ENCODE data around the gene FANCE. TPM values are rescaled to one million over a fixed set of nuclear protein-coding genes. Genes with fewer than 3 reads are reported as not detected.

FANCE gene
- total RNA-seq, 1 experiment from 2014 or later = 16.1 TPM

DNA sequence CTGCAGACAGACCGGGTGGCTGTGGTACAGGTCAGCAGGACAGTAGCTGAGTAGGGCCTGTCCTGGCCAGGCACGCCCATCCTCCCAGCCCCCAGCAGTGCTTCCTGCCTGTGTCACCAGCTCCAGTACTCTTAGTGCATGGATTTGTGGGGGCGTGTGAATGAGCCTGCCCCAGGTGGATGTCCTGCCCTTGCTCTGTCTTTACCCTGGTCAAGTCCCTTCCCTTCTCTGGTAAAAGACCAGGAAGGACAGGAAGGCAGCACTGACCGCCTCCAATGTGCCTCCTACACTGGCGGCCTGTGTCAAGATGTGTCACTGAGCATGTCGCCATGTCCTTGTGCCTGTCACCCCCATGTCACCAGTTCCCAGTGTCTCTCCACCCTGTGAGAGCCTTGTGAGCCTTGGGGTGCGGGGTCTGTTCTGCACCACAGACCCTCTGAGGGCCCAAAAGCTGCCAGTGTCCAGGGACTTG lies 32.8 kb downstream of the FANCE start (continued):
- TF ChIP-seq, protein P1, sequence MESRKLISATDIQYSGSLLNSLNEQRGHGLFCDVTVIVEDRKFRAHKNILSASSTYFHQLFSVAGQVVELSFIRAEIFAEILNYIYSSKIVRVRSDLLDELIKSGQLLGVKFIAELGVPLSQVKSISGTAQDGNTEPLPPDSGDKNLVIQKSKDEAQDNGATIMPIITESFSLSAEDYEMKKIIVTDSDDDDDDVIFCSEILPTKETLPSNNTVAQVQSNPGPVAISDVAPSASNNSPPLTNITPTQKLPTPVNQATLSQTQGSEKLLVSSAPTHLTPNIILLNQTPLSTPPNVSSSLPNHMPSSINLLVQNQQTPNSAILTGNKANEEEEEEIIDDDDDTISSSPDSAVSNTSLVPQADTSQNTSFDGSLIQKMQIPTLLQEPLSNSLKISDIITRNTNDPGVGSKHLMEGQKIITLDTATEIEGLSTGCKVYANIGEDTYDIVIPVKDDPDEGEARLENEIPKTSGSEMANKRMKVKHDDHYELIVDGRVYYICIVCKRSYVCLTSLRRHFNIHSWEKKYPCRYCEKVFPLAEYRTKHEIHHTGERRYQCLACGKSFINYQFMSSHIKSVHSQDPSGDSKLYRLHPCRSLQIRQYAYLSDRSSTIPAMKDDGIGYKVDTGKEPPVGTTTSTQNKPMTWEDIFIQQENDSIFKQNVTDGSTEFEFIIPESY (IDR thresholded peaks at IDR 0.05; ENCODE audit: extremely low read depth, insufficient replicate concordance, low read length) = no peak
- no peak for TF ChIP-seq SRF (IDR thresholded peaks at IDR 0.05; ENCODE audit: low read depth)
- TF ChIP-seq POLR2AphosphoS5 (IDR thresholded peaks at IDR 0.05; ENCODE audit: low read depth, low read length) = no peak
- TF ChIP-seq POLR2A (IDR thresholded peaks at IDR 0.05; ENCODE audit: borderline replicate concordance, extremely low read depth, insufficient read depth, insufficient read length) = no peak

DNA sequence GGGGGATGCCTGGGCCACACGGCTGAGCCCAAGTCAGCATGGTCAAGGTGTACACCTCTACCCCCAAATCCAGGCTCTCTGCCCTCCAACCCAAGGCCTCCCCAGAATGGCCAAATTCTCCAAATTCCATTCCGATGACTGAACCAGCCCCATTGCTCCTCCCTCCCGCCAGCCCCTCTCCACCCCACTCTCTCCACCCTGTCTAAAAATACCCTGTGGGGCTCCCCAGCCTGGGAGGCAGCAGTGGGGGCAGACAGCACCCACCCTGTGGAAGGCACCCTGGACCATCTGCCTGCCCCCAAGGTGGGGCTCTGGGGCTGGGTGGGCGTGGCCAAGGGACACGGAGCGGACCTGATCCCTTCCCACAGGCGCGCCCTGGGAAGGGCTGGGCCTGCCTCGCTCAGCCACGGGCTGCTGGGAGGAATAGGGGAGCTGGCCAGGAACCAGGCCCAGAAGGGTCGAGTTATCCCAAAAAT lies 33.3 kb downstream of the FANCE start:
- ATAC-seq (peak; percentile 79), DNase-seq (ENCODE audit: low read depth, low spot score) (no peak)
- ChIA-PET POLR2A (interaction anchor here (8.1 kb wide), 1 partner anchor 13 kb away, joined by 48 read pairs; no protein-coding TSS in a partner anchor), CTCF (interaction anchor here (0.6 kb wide), 1 partner anchor 37 kb away, joined by 4 read pairs; no protein-coding TSS in a partner anchor), RAD21 (ENCODE audit: low non-redundant PET in 1 of 2, low total read pairs in 2 of 2, uncharacterized antibody in 2 of 2, unreplicated experiment in 2 of 2) (no interaction called here)
- intact Hi-C loops (cut with micrococcal nuclease) = no loop called here
- Histone ChIP-seq H3K9me2 (ENCODE audit: insufficient read depth) (no peaks in the 10 kb centered on the region), H3K4me1 (ENCODE audit: control insufficient read depth in 1 of 2, insufficient read depth in 2 of 2, low read length in 2 of 2) (peaks cover 50 to 75% of the 10 kb centered on the region in 2 experiments), H3K4me3 (replicated peaks in 1 of 2; ENCODE audit: low read depth in 1 of 2, low read length in 2 of 2) (peak overlapping the region; percentile 42 to 60), H3K27ac (ENCODE audit: low read depth, low read length) (peak overlapping the region; percentile 97), H4K20me1 (ENCODE audit: insufficient read depth) (no peaks in the 10 kb centered on the region), H3K27me3 (ENCODE audit: insufficient read depth, low read length) (no peaks in the 10 kb centered on the region), H2AFZ (ENCODE audit: low read depth, low read length, poor library complexity, severe bottlenecking) (no peak overlapping the region), H3K79me2 (ENCODE audit: insufficient read depth, low read length) (peaks cover 35% of the 10 kb centered on the region), H3K9ac (ENCODE audit: low read length) (peak overlapping the region; percentile 75), H3K9me3 (ENCODE audit: control insufficient read depth in 1 of 2, insufficient read depth in 1 of 2, low read depth in 1 of 2, low read length in 2 of 2) (no peaks in the 10 kb centered on the region), H3K36me3 (ENCODE audit: control insufficient read depth in 1 of 2, insufficient read depth in 2 of 2, low read length in 2 of 2) (no peaks in the 10 kb centered on the region), H3K4me2 (ENCODE audit: low read length) (peak overlapping the region; percentile 84)
- TF ChIP-seq EZH2 (IDR thresholded peaks at IDR 0.05) (no peak), POLR2AphosphoS5 (IDR thresholded peaks at IDR 0.05; ENCODE audit: low read depth, low read length) (no peak), SIN3A (IDR thresholded peaks at IDR 0.05; ENCODE audit: low read depth) (no peak), CEBPB (IDR thresholded peaks at IDR 0.05; ENCODE audit: low read depth) (no peak), CBX3 (IDR thresholded peaks at IDR 0.05; ENCODE audit: low read depth) (no peak), YY1 (IDR thresholded peaks at IDR 0.05; ENCODE audit: extremely low read depth, insufficient replicate concordance, low read depth, low read length) (no peak), RAD21 (IDR thresholded peaks at IDR 0.05; ENCODE audit: low read depth) (no peak), ELF1 (IDR thresholded peaks at IDR 0.05; ENCODE audit: borderline replicate concordance, low read depth) (no peak), TCF7L2 (IDR thresholded peaks at IDR 0.05; ENCODE audit: borderline replicate concordance, extremely low read depth, insufficient read depth, insufficient read length) (no peak), EZH2phosphoT487 (IDR thresholded peaks at IDR 0.05; ENCODE audit: borderline replicate concordance) (no peak), EGR1 (IDR thresholded peaks at IDR 0.05; ENCODE audit: low read depth) (no peak), JUND (IDR thresholded peaks at IDR 0.05) (no peak), SRF (IDR thresholded peaks at IDR 0.05; ENCODE audit: low read depth) (no peak)
- TF ChIP-seq, protein P2, sequence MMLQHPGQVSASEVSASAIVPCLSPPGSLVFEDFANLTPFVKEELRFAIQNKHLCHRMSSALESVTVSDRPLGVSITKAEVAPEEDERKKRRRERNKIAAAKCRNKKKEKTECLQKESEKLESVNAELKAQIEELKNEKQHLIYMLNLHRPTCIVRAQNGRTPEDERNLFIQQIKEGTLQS (IDR thresholded peaks at IDR 0.05) = no peak
- TF ChIP-seq, protein P3, sequence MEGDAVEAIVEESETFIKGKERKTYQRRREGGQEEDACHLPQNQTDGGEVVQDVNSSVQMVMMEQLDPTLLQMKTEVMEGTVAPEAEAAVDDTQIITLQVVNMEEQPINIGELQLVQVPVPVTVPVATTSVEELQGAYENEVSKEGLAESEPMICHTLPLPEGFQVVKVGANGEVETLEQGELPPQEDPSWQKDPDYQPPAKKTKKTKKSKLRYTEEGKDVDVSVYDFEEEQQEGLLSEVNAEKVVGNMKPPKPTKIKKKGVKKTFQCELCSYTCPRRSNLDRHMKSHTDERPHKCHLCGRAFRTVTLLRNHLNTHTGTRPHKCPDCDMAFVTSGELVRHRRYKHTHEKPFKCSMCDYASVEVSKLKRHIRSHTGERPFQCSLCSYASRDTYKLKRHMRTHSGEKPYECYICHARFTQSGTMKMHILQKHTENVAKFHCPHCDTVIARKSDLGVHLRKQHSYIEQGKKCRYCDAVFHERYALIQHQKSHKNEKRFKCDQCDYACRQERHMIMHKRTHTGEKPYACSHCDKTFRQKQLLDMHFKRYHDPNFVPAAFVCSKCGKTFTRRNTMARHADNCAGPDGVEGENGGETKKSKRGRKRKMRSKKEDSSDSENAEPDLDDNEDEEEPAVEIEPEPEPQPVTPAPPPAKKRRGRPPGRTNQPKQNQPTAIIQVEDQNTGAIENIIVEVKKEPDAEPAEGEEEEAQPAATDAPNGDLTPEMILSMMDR (IDR thresholded peaks at IDR 0.05 in 2 of 3, conservative IDR thresholded peaks at IDR 0.05 in 1 of 3; ENCODE audit: borderline replicate concordance in 1 of 3, insufficient read depth in 1 of 3, low read depth in 2 of 3, low read length in 2 of 3) = no peak
- TF ChIP-seq, protein P4, sequence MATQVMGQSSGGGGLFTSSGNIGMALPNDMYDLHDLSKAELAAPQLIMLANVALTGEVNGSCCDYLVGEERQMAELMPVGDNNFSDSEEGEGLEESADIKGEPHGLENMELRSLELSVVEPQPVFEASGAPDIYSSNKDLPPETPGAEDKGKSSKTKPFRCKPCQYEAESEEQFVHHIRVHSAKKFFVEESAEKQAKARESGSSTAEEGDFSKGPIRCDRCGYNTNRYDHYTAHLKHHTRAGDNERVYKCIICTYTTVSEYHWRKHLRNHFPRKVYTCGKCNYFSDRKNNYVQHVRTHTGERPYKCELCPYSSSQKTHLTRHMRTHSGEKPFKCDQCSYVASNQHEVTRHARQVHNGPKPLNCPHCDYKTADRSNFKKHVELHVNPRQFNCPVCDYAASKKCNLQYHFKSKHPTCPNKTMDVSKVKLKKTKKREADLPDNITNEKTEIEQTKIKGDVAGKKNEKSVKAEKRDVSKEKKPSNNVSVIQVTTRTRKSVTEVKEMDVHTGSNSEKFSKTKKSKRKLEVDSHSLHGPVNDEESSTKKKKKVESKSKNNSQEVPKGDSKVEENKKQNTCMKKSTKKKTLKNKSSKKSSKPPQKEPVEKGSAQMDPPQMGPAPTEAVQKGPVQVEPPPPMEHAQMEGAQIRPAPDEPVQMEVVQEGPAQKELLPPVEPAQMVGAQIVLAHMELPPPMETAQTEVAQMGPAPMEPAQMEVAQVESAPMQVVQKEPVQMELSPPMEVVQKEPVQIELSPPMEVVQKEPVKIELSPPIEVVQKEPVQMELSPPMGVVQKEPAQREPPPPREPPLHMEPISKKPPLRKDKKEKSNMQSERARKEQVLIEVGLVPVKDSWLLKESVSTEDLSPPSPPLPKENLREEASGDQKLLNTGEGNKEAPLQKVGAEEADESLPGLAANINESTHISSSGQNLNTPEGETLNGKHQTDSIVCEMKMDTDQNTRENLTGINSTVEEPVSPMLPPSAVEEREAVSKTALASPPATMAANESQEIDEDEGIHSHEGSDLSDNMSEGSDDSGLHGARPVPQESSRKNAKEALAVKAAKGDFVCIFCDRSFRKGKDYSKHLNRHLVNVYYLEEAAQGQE (IDR thresholded peaks at IDR 0.05; ENCODE audit: low read depth) = no peak
- no TSS peak for BruUV-seq (replicated peaks)

Measured in HCT116 (cell line).